DND-41 (cell line): ENCODE measurements around the gene DGKB.

Source experiments
- ATAC-seq: fragments of 200-7000 bp; cut with Tn5 transposase; 3 replicates; pipeline ENCODE4 v1.9.1; 2021; ENCODE audit warnings: low read depth; ENCODE audit not compliant: insufficient read depth
- DNase-seq: peaks from one replicate; pipeline ENCODE4 v3.0.0-alpha.2; 2020
- H2AFZ ChIP-seq: 2 replicates; pipeline ENCODE4 v1.6.0; 2012; ENCODE audit warnings: low read depth, low read length
- H3K27ac ChIP-seq: 2 replicates; pipeline ENCODE4 v1.5.1; 2012; ENCODE audit warnings: low read length, inconsistent platforms
- H3K27me3 ChIP-seq: fragments of 200-600 bp; sonication (generic); 2 replicates; pipeline ENCODE4 v1.6.0; 2012; ENCODE audit warnings: low read length, mild to moderate bottlenecking, inconsistent platforms; ENCODE audit not compliant: insufficient read depth, poor library complexity
- H3K36me3 ChIP-seq: 2 replicates; pipeline ENCODE4 v1.5.1; 2012; ENCODE audit warnings: low read length, inconsistent platforms; ENCODE audit not compliant: insufficient read depth
- H3K4me1 ChIP-seq: 2 replicates; pipeline ENCODE4 v1.5.1; 2012; ENCODE audit warnings: mild to moderate bottlenecking, low read length; ENCODE audit not compliant: insufficient read depth
- H3K4me2 ChIP-seq: 2 replicates; pipeline ENCODE4 v1.6.0; 2012; ENCODE audit warnings: mild to moderate bottlenecking, moderate library complexity, low read length, inconsistent platforms; ENCODE audit not compliant: insufficient read depth
- H3K4me3 ChIP-seq, 2 experiments: fragments of 200-600 bp in 1 of 2; shearing (Covaris generic) in 1 of 2; 2 replicates each; pipeline ENCODE4 v1.5.1; 2012 to 2016; ENCODE audit warnings: inconsistent platforms in 2 of 2, low read length in 2 of 2, mild to moderate bottlenecking in 2 of 2, low read depth in 1 of 2, moderate library complexity in 1 of 2
- H3K79me2 ChIP-seq: 2 replicates; pipeline ENCODE4 v1.6.0; 2012; ENCODE audit warnings: low read length, inconsistent platforms; ENCODE audit not compliant: insufficient read depth
- H3K9ac ChIP-seq: 2 replicates; pipeline ENCODE4 v1.6.0; 2012; ENCODE audit warnings: low read depth, mild to moderate bottlenecking, inconsistent platforms, low read length, moderate library complexity
- H3K9me3 ChIP-seq: 2 replicates; pipeline ENCODE4 v1.5.1; 2012; ENCODE audit warnings: low read length, moderate library complexity, mild to moderate bottlenecking, inconsistent platforms; ENCODE audit not compliant: insufficient read depth, severe bottlenecking
- H4K20me1 ChIP-seq: 2 replicates; pipeline ENCODE4 v1.6.0; 2012; ENCODE audit warnings: low read length; ENCODE audit not compliant: insufficient read depth
- EZH2 ChIP-seq: IDR thresholded peaks from 3 replicates; pipeline ENCODE4 v1.6.1; 2012; ENCODE audit warnings: borderline replicate concordance, low read depth, mild to moderate bottlenecking, moderate library complexity, low read length, inconsistent platforms; ENCODE audit not compliant: severe bottlenecking
- TF ChIP-seq, protein P1 (sequence below): IDR thresholded peaks from 2 replicates; pipeline ENCODE4 v1.5.1; 2012; ENCODE audit warnings: borderline replicate concordance, low read length, moderate library complexity, mild to moderate bottlenecking; ENCODE audit not compliant: poor library complexity, severe bottlenecking; ENCODE audit errors: extremely low read depth

The DGKB gene

DNA sequence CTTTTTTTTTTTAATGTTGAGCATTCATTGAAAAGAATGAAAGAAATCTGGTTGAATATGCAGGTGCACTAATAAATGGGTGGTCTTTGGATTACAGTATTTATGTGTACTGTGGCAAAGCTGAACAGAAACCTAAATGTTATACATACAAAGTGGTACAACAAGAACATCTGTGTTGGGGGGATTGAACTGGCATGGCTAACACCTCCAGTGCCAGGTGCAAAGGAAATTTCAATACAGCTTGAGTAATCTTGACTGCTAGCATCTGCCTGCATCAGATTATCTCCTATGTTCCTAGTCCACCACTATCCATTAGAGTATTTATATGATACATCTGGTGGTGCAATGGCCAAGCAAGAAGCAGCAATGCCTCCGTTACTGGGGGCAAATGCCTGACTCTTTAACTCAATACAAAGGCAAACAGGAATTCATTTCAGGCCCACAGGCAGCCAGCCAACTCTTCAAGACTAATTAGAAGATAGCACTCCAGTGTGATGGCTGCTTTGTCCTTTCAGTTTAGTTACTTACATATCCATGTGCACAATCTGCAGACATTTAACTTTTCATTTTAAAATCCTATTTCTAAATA is 692.6 kb downstream of the DGKB start:
- no peak for ATAC-seq
- no peak overlapping the region for H3K27ac ChIP-seq
- no peaks in the 10 kb centered on the region for H3K9me3 ChIP-seq
- H2AFZ ChIP-seq: no peak overlapping the region
- no peaks in the 10 kb centered on the region for H4K20me1 ChIP-seq
- no peaks in the 10 kb centered on the region for H3K79me2 ChIP-seq
- H3K4me1 ChIP-seq: no peaks in the 10 kb centered on the region
- TF ChIP-seq EZH2: no peak
- TF ChIP-seq, protein P1, sequence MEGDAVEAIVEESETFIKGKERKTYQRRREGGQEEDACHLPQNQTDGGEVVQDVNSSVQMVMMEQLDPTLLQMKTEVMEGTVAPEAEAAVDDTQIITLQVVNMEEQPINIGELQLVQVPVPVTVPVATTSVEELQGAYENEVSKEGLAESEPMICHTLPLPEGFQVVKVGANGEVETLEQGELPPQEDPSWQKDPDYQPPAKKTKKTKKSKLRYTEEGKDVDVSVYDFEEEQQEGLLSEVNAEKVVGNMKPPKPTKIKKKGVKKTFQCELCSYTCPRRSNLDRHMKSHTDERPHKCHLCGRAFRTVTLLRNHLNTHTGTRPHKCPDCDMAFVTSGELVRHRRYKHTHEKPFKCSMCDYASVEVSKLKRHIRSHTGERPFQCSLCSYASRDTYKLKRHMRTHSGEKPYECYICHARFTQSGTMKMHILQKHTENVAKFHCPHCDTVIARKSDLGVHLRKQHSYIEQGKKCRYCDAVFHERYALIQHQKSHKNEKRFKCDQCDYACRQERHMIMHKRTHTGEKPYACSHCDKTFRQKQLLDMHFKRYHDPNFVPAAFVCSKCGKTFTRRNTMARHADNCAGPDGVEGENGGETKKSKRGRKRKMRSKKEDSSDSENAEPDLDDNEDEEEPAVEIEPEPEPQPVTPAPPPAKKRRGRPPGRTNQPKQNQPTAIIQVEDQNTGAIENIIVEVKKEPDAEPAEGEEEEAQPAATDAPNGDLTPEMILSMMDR: no peak
- H3K4me3 ChIP-seq: no peak overlapping the region
- no peak for DNase-seq
- no peaks in the 10 kb centered on the region for H3K36me3 ChIP-seq
- H3K27me3 ChIP-seq: no peaks in the 10 kb centered on the region
- no peak overlapping the region for H3K9ac ChIP-seq
- no peak overlapping the region for H3K4me2 ChIP-seq

DNA sequence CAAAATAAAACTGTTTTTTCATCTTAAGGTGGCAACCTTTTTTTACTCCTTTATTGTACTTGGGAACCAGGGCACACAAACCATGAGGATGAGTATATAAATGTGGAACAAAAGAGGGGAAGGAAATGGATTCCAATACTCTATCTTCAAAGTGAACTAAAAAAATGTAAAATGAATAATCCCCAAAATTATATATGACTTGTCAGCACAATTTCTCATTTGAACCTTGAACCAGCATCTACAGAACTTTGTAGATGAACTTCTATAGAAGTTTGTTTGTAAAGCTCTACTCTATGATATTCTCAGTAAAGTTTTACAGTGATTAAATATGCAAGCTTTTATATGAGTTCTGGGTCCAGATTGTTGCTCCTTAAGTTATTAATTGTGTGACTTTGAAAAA is 694.8 kb downstream of the DGKB start:
- H3K4me3 ChIP-seq: no peak overlapping the region
- H3K27me3 ChIP-seq: no peaks in the 10 kb centered on the region
- H3K27ac ChIP-seq: no peak overlapping the region
- H3K9me3 ChIP-seq: no peaks in the 10 kb centered on the region
- no peaks in the 10 kb centered on the region for H3K79me2 ChIP-seq
- DNase-seq: no peak
- TF ChIP-seq, protein P1: no peak
- TF ChIP-seq EZH2: no peak
- no peak overlapping the region for H2AFZ ChIP-seq
- no peak overlapping the region for H3K4me2 ChIP-seq
- H3K4me1 ChIP-seq: no peaks in the 10 kb centered on the region
- H3K9ac ChIP-seq: no peak overlapping the region
- no peaks in the 10 kb centered on the region for H4K20me1 ChIP-seq
- H3K36me3 ChIP-seq: no peaks in the 10 kb centered on the region
- no peak for ATAC-seq

DNA sequence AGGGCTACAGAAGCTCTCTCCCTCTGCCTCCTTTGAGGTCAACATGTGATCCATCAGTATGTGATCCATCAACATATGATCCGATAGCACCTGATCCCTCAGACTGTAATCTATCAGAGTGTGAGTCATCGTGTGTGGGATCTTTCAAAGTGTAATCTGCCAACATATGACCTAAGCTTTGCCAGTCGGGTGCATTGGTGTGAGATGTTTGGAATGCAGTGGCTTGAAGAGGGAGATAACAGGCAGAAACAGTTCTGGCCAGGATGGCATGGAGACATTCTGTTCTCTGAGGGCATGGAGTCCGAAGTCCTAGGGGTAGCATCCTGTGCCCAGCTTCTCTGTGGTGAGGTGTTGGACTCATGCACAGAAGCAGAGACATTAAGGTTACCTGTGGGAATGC is 695.4 kb downstream of the DGKB start:
- no peak overlapping the region for H2AFZ ChIP-seq
- no peak overlapping the region for H3K4me2 ChIP-seq
- H3K9ac ChIP-seq: no peak overlapping the region
- H4K20me1 ChIP-seq: no peaks in the 10 kb centered on the region
- H3K27me3 ChIP-seq: no peaks in the 10 kb centered on the region
- ATAC-seq: no peak
- H3K27ac ChIP-seq: no peak overlapping the region
- TF ChIP-seq, protein P1: no peak
- no peak for TF ChIP-seq EZH2
- H3K9me3 ChIP-seq: no peaks in the 10 kb centered on the region
- no peak overlapping the region for H3K4me3 ChIP-seq
- H3K36me3 ChIP-seq: no peaks in the 10 kb centered on the region
- no peaks in the 10 kb centered on the region for H3K4me1 ChIP-seq
- H3K79me2 ChIP-seq: no peaks in the 10 kb centered on the region
- no peak for DNase-seq

DNA sequence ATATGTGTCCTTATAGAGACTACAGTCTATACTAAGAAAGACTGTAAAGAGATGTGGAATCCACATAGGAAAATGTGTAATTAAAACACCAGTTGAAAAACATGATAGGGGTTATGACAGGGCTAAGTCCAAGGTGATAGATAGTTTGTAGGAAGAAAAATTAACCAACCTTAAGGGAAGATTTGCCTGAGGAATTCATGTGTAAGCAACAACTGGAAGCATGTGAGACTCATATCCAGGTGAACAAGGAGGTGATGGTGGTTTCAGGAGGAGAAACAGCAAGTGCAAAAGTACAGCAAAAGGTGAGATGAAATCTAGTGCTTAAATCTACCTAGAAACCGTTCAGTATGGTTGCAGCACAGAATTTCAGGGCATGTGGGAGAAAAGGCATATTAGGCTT is 696.4 kb downstream of the DGKB start:
- Histone ChIP-seq H3K36me3 (no peaks in the 10 kb centered on the region), H3K4me2 (no peak overlapping the region), H2AFZ (no peak overlapping the region), H3K4me1 (no peaks in the 10 kb centered on the region), H3K27ac (no peak overlapping the region), H4K20me1 (no peaks in the 10 kb centered on the region), H3K9ac (no peak overlapping the region), H3K79me2 (no peaks in the 10 kb centered on the region), H3K9me3 (no peaks in the 10 kb centered on the region), H3K4me3 (no peak overlapping the region), H3K27me3 (no peaks in the 10 kb centered on the region)
- TF ChIP-seq, protein P1: no peak
- TF ChIP-seq EZH2: no peak
- DNase-seq (no peak), ATAC-seq (no peak)
